ENCODE results near the gene ZNF407.

DNA sequence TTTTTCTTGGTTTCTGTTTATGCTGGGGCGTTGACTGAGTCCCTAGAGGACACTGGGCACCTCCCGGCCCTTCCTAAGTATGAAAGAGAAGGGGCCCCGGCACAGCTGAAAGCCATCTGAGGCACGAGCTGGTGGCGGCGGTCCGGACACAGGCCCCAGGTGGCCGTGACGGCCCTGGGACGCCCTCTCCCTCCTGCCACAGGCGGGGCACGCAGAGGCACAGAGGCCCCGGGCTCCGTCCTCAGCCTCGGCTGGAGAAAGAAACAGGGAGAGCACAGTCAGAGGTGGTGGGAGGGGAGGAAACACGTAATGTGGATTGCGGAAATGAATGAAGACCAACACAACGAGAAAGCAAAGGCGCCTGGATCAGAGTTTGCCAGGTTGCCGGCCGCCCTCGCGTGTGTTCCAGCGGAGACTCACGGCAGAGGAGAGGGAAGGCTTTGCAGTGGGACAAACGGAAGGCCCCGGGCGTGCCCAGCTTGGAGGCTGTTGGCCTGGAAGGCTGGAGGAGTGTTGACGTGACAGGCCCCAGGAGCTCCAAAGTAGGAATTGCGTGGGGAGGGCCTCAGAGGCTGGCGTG, 492.2 kb downstream of the ZNF407 start:
- TF ChIP-seq POLR2A (IDR thresholded peaks at IDR 0.05) = no peak
- TF ChIP-seq, protein P1, sequence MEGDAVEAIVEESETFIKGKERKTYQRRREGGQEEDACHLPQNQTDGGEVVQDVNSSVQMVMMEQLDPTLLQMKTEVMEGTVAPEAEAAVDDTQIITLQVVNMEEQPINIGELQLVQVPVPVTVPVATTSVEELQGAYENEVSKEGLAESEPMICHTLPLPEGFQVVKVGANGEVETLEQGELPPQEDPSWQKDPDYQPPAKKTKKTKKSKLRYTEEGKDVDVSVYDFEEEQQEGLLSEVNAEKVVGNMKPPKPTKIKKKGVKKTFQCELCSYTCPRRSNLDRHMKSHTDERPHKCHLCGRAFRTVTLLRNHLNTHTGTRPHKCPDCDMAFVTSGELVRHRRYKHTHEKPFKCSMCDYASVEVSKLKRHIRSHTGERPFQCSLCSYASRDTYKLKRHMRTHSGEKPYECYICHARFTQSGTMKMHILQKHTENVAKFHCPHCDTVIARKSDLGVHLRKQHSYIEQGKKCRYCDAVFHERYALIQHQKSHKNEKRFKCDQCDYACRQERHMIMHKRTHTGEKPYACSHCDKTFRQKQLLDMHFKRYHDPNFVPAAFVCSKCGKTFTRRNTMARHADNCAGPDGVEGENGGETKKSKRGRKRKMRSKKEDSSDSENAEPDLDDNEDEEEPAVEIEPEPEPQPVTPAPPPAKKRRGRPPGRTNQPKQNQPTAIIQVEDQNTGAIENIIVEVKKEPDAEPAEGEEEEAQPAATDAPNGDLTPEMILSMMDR (IDR thresholded peaks at IDR 0.05) = no peak

Measured in testis (tissue), 2 donors.